ENCODE results near the gene CDC42BPB. TPM values are rescaled to one million over a fixed set of nuclear protein-coding genes. Genes with fewer than 3 reads are reported as not detected.
A peak's percentile ranks its signal among the peaks of the same experiment; 100 is the strongest.

CDC42BPB gene
- total RNA-seq, 4 donors from 2014 or later: 85.3 to 174 (median 101) TPM

DNA sequence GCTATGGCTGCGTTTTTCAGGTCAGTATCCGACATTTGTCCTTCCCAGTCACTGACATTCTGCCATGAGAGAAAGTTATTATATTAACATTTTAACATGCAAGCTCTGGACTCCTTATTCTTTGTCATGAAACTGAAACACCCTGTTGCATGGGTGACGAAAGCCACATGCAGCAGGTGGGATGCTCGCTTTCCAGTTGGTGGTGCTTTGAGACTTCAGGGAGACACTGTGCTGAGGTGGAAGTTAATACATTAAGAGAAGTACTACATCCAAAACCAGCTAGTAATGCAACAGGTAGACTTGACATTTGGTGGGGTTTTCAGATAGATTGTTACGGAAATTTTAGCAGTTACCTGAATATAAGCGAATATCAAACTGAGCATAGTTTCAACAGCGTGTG is 167.7 kb downstream of the CDC42BPB start:
- no peak overlapping the region for H3K4me3 ChIP-seq (ENCODE audit: low read depth, poor library complexity, severe bottlenecking)
- 96% methylated on average over 7 of the region's 7 CpGs for WGBS, 2 donors
- DNase-seq (ENCODE audit: low spot score in 2 of 2): no peak
- TF ChIP-seq POLR2A (IDR thresholded peaks at IDR 0.05): no peak
- TF ChIP-seq, protein P1, sequence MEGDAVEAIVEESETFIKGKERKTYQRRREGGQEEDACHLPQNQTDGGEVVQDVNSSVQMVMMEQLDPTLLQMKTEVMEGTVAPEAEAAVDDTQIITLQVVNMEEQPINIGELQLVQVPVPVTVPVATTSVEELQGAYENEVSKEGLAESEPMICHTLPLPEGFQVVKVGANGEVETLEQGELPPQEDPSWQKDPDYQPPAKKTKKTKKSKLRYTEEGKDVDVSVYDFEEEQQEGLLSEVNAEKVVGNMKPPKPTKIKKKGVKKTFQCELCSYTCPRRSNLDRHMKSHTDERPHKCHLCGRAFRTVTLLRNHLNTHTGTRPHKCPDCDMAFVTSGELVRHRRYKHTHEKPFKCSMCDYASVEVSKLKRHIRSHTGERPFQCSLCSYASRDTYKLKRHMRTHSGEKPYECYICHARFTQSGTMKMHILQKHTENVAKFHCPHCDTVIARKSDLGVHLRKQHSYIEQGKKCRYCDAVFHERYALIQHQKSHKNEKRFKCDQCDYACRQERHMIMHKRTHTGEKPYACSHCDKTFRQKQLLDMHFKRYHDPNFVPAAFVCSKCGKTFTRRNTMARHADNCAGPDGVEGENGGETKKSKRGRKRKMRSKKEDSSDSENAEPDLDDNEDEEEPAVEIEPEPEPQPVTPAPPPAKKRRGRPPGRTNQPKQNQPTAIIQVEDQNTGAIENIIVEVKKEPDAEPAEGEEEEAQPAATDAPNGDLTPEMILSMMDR (IDR thresholded peaks at IDR 0.05): no peak
- intact Hi-C loops (cut with DNase I; ENCODE audit: low total_unique reads): no loop called here

DNA sequence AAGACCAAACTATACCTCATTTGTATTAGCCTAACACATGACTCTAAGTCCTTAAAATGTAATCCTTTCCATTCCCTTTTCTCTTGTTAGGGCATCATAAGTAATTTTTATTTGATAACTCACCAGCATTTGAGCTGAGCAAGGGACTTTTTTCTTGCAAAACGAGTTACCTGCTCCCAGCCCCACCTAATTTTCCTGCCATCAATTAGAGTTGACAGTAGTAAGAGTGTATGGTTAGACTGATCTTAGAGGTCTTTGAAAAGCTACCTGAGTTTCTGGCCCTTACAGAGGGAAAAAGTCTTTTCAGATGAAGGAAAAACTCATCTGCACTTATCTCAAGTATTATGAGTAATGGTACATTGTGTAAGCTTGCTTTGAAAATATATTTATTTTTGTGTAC is 168.6 kb downstream of the CDC42BPB start:
- no peak for TF ChIP-seq POLR2A (IDR thresholded peaks at IDR 0.05)
- TF ChIP-seq, protein P1 (IDR thresholded peaks at IDR 0.05): no peak
- 38 to 56% methylated on average over 1 of the region's 1 CpG for WGBS, 2 donors
- no peak overlapping the region for H3K4me3 ChIP-seq (ENCODE audit: low read depth, poor library complexity, severe bottlenecking)
- DNase-seq (ENCODE audit: low spot score in 2 of 2): no peak
- intact Hi-C loops (cut with DNase I; ENCODE audit: low total_unique reads): no loop called here

DNA sequence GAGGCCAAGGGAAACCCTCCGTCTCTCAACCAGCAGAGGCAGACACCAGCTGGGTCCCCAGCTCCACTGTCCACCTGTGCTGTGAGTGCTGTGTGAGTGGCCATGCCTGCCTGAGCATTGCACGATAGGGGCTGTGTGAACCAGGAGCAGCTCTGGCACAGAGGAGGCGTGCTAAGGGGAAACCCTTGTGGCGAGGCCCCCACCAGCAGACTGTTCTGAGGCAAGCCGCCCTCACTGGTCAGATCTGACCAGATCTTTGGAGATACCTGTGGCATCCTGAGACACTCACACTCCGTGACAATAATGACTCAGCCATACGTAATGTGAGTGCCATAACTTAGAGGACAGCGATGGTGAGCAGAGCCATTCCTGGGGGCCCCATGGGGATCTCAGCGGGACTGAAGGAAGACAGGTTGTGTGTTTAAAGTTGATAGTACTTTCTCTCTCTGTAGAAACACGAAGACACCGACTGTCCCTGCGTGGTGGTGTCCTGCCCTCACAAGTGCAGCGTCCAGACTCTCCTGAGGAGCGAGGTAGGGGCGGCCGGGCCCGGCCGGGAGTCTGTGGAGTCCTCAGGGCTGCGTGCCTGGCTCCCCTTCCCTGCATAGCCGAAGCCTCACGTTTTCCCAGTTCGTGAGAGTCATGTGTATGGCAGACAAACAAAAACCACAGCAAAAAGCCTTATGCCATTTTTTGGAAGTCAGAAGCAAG is 171.5 kb downstream of the CDC42BPB start:
- no peak for TF ChIP-seq POLR2A (IDR thresholded peaks at IDR 0.05)
- TF ChIP-seq, protein P1 (IDR thresholded peaks at IDR 0.05): no peak
- no peak overlapping the region for H3K4me3 ChIP-seq (ENCODE audit: low read depth, poor library complexity, severe bottlenecking)
- intact Hi-C loops (cut with DNase I; ENCODE audit: low total_unique reads): no loop called here
- no peak for DNase-seq (ENCODE audit: low spot score in 2 of 2)
- 97 to 98% methylated on average over 21 to 22 of the region's 22 CpGs for WGBS, 2 donors

DNA sequence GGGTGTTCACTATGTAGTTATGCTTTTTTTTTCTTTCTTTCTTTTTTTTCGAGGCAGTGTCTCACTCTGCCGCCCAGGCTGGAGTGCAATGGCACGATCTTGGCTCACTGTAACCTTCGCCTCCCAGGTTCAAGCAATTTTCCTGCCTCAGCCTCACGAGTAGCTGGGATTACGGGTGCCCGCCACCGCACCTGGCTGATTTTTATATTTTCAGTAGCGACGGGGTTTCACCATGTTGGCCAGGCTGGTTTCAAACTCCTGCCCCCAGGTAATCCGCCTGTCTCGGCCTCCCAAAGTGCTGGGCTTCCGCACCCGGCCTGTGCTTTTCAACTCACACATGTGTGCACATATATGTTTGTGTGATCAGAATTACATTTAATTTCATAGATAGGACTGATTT is 173.8 kb downstream of the CDC42BPB start:
- TF ChIP-seq POLR2A (IDR thresholded peaks at IDR 0.05): no peak
- TF ChIP-seq, protein P1 (IDR thresholded peaks at IDR 0.05): no peak
- peak in 1 of 2 donors; percentile 53 for DNase-seq (ENCODE audit: low spot score in 2 of 2)
- intact Hi-C loops (cut with DNase I; ENCODE audit: low total_unique reads): no loop called here
- 95 to 96% methylated on average over 14 of the region's 14 CpGs for WGBS, 2 donors
- no peak overlapping the region for H3K4me3 ChIP-seq (ENCODE audit: low read depth, poor library complexity, severe bottlenecking)

DNA sequence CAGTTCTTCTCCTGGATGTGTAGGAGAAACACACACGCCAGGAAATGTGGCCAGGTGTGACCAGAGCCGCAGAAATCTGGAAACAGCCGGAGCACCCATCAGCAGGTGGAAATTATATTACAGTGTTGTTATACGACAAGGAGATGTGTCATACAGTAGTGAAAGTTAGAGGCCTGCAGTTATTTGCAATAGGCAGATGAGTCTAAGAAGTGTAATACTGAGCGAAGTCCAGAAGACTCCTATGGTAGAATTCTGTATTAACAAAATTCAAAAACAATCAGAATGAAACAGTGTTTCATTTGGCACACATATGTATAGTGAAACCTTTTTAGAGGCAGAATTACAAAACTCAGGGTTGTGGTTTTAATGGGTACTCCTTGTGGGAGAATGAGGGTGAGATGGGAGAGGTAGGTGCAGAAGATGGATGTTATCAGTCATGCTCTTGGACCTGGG is 174.2 kb downstream of the CDC42BPB start:
- intact Hi-C loops (cut with DNase I; ENCODE audit: low total_unique reads): no loop called here
- no peak overlapping the region for H3K4me3 ChIP-seq (ENCODE audit: low read depth, poor library complexity, severe bottlenecking)
- peak in 1 of 2 donors; percentile 9 for DNase-seq (ENCODE audit: low spot score in 2 of 2)
- TF ChIP-seq, protein P1 (IDR thresholded peaks at IDR 0.05): no peak
- no peak for TF ChIP-seq POLR2A (IDR thresholded peaks at IDR 0.05)
- 89 to 92% methylated on average over 5 of the region's 5 CpGs for WGBS, 2 donors

Other genes with a start within 250 kb of the CDC42BPB start
- 10 to 100 TPM; 21.5 to 29.1 (median 24.1) TPM for gene AMN, start 134.9 kb downstream of the CDC42BPB start, total RNA-seq
- not detected for gene LBHD2, start 26.7 kb upstream of the CDC42BPB start, total RNA-seq
- under 1 TPM in 2 of 4 donors, not detected in 2; 0.64 to 0.75 TPM for gene EXOC3L4, start 37.2 kb upstream of the CDC42BPB start, total RNA-seq
- 10 to 100 TPM in 3 of 4 donors, 1 to 10 TPM in 1; 8.2 to 33.6 (median 20.3) TPM for gene TNFAIP2, start 65.9 kb upstream of the CDC42BPB start, total RNA-seq

All from lower leg skin (tissue), 4 donors.